GM23338 (cell line): ENCODE measurements around the gene LTA4H.

Source experiments
- ETS1 ChIP-seq: IDR thresholded peaks from 2 replicates; pipeline ENCODE4 v1.6.1; 2016; ENCODE audit warnings: antibody characterized with exemption
- EZH2 ChIP-seq: fragments of 200-600 bp; sonication (generic); IDR thresholded peaks from one replicate; pipeline ENCODE4 v1.8.0; 2017; ENCODE audit warnings: antibody characterized with exemption, mild to moderate bottlenecking, low read depth; ENCODE audit not compliant: unreplicated experiment
- EZH2phosphoT487 ChIP-seq: fragments of 200-600 bp; sonication (generic); IDR thresholded peaks from one replicate; pipeline ENCODE4 v1.8.1; 2018; ENCODE audit warnings: antibody characterized with exemption; ENCODE audit not compliant: unreplicated experiment
- JUNB ChIP-seq: IDR thresholded peaks from one replicate; pipeline ENCODE4 v1.6.1; 2016; ENCODE audit warnings: antibody characterized with exemption; ENCODE audit not compliant: unreplicated experiment
- POLR2AphosphoS5 ChIP-seq: IDR thresholded peaks from 2 replicates; pipeline ENCODE4 v1.6.1; 2016; ENCODE audit warnings: antibody characterized with exemption, low read depth
- REST ChIP-seq: IDR thresholded peaks from one replicate; pipeline ENCODE4 v1.6.1; 2018; ENCODE audit warnings: antibody characterized with exemption; ENCODE audit not compliant: unreplicated experiment
- ZNF331 ChIP-seq: fragments of 250-450 bp; sonication (Bioruptor Pico); IDR thresholded peaks from 2 replicates; pipeline ENCODE4 v1.5.0; 2020; ENCODE audit warnings: low read depth, mild to moderate bottlenecking, moderate library complexity
- TF ChIP-seq, protein P1 (sequence below), 2 experiments: fragments of 200-600 bp in 1 of 2; sonication (generic) in 1 of 2; conservative IDR thresholded peaks; 2 replicates each; pipeline versions ENCODE4 v1.5.1 to v1.6.1; 2016 to 2017; ENCODE audit warnings: antibody characterized with exemption in 2 of 2, low read depth in 2 of 2, mild to moderate bottlenecking in 2 of 2, moderate library complexity in 1 of 2

DNA sequence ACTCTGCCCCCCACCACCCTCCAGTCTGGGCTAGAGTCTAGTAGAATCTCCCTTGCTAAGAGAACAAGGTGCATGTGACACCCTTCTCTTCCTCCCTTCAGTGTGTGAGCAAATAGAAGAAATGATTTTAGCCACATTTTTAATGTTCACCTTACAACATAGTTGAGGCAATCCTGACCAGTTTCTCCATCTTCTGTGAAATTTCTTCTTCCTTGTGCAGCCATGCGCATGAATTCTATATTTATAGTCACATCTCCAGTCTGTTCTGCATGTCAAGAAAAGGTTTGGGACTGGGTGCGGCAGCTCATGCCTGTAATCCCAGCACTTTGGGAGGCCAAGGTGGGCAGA lies 9.5 kb upstream of the LTA4H start:
- TF ChIP-seq, protein P1, sequence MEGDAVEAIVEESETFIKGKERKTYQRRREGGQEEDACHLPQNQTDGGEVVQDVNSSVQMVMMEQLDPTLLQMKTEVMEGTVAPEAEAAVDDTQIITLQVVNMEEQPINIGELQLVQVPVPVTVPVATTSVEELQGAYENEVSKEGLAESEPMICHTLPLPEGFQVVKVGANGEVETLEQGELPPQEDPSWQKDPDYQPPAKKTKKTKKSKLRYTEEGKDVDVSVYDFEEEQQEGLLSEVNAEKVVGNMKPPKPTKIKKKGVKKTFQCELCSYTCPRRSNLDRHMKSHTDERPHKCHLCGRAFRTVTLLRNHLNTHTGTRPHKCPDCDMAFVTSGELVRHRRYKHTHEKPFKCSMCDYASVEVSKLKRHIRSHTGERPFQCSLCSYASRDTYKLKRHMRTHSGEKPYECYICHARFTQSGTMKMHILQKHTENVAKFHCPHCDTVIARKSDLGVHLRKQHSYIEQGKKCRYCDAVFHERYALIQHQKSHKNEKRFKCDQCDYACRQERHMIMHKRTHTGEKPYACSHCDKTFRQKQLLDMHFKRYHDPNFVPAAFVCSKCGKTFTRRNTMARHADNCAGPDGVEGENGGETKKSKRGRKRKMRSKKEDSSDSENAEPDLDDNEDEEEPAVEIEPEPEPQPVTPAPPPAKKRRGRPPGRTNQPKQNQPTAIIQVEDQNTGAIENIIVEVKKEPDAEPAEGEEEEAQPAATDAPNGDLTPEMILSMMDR (conservative IDR thresholded peaks at IDR 0.05; ENCODE audit: low read depth in 2 of 2), result no peak
- no peak for TF ChIP-seq JUNB
- TF ChIP-seq EZH2, result no peak
- TF ChIP-seq ZNF331 (CRISPR knock-in tag), result no peak
- TF ChIP-seq POLR2AphosphoS5, result no peak
- no peak for TF ChIP-seq EZH2phosphoT487
- no peak for TF ChIP-seq REST
- no peak for TF ChIP-seq ETS1
